GM10266 (cell line): ENCODE results near the gene MRPL53.

Source experiments
- DNase-seq: peaks from one replicate; pipeline ENCODE4 v3.0.0; 2012; ENCODE audit errors: extremely low spot score
- TF ChIP-seq, protein P1 (sequence below): IDR thresholded peaks from 2 replicates; pipeline ENCODE4 v1.5.1; 2012; ENCODE audit warnings: mild to moderate bottlenecking, low read depth; ENCODE audit not compliant: control insufficient read depth, insufficient read depth; ENCODE audit errors: missing control alignments

MRPL53 gene

DNA sequence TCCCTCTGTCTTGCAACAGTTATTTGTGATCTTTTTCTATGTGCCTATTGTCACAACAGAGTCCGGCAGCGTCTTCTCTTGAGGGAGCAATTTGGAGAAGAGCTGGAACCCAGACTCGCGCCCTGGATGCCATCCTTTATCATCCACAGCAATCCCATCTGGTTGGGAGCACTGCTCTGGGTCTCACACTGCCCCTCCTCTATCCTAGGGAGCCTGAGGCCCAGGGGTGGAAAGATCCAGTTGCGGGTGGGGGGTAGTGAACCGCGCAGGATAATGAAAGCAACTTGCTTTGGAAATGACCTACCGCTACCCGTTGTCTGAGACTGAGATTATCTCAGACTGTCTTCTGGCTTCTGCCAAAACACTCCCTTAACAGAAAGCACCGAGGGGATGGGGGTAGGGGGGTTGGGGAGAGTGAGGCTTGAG lies 13.5 kb downstream of the MRPL53 start:
- TF ChIP-seq, protein P1, sequence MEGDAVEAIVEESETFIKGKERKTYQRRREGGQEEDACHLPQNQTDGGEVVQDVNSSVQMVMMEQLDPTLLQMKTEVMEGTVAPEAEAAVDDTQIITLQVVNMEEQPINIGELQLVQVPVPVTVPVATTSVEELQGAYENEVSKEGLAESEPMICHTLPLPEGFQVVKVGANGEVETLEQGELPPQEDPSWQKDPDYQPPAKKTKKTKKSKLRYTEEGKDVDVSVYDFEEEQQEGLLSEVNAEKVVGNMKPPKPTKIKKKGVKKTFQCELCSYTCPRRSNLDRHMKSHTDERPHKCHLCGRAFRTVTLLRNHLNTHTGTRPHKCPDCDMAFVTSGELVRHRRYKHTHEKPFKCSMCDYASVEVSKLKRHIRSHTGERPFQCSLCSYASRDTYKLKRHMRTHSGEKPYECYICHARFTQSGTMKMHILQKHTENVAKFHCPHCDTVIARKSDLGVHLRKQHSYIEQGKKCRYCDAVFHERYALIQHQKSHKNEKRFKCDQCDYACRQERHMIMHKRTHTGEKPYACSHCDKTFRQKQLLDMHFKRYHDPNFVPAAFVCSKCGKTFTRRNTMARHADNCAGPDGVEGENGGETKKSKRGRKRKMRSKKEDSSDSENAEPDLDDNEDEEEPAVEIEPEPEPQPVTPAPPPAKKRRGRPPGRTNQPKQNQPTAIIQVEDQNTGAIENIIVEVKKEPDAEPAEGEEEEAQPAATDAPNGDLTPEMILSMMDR, result no peak
- DNase-seq, result no peak

GRCh38 chr2:74458132-74458937 lies 14.1 kb downstream of the MRPL53 start, which contains the start of gene WBP1:
Gene WBP1, plus strand, starts transcription at chr2:74458438. Its CDS starts 165 bp downstream, at chr2:74458603.
- DNase-seq, result peak; percentile 98
- TF ChIP-seq, protein P1, result no peak

- peak; percentile 81 for DNase-seq
These were observed 14.8 kb downstream of the MRPL53 start for GRCh38 chr2:74457549-74458131.

DNA sequence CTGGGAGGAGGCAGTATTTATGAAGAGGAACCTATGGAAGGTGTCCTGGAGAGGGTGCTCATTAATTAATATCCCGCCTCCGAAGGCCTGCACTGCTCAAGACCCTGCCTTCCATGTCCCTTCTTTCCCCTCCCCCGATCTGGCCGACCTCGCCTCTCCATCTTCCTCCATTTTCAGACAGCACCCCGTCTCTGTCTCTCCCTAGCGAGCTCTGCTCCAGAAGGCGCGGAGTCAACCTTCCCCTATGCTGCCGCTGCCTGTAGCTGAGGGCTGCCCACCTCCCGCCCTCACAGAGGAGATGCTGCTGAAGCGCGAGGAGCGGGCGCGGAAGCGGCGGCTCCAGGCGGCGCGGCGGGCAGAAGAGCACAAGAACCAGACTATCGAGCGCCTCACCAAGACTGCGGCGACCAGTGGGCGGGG lies 15.3 kb downstream of the MRPL53 start:
- TF ChIP-seq, protein P1, result no peak
- DNase-seq, result no peak

More at GRCh38 chr2:74457549-74458131, 14.8 kb downstream of the MRPL53 start:
- TF ChIP-seq, protein P1, result no peak

- DNase-seq, result peak; percentile 91
- TF ChIP-seq, protein P1, result no peak
These were observed 17.6 kb downstream of the MRPL53 start, which contains the start of gene INO80B for GRCh38 chr2:74454654-74455511. Gene INO80B, plus strand, starts transcription at chr2:74455087. Its CDS starts 30 bp downstream, at chr2:74455117.

GRCh38 chr2:74450570-74451190 lies 21.8 kb downstream of the MRPL53 start:
- no peak for DNase-seq
- TF ChIP-seq, protein P1, result no peak
